HG02970 (cell line): Measurements from ENCODE around the gene P3H2.

Experiments
- ATAC-seq: cut with Tn5 transposase; IDR thresholded peaks from one replicate; pipeline ENCODE4 v1.9.1; 2021; ENCODE audit warnings: mild to moderate bottlenecking, moderate library complexity, moderate number of reproducible peaks; ENCODE audit not compliant: unreplicated experiment, low FRiP score

The P3H2 gene

DNA sequence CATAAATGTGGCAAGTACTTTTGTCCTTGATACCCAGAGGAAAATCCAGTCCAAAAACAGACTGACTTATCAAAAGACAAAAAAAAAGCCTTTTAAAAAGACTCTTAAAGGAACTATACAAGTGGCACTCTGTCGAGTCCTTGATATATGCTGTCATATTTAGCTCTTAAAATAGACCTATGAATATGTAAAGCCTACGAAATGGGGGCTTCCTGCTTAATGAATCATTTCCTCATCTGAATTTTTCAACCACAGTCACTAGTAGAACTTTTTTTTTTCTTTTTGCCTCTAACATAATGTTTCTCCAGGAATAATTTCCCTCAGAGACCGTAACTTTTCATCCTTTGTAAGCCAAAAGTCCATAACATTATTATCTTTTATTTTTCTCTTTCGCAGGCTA lies 95.8 kb downstream of the P3H2 start:
- ATAC-seq: no peak

DNA sequence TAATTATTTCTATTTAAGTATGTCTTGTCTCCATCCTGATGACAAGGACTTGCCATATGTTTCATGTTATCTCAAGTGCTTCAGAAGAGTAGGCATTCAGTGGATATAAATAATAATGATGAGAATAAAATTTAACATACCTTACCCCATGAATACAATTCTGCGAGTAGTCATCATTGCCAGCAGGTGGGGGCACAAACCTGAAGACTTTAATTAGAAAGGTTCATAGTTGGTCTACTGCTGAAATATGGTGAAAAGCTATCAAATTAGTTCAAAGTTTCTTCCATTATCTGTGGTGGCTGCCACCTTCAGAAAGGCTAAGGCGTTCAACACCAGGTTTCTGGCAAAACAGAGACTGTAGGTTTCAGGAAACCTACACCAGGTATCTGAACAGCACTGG lies 100.9 kb downstream of the P3H2 start:
- ATAC-seq: no peak

DNA sequence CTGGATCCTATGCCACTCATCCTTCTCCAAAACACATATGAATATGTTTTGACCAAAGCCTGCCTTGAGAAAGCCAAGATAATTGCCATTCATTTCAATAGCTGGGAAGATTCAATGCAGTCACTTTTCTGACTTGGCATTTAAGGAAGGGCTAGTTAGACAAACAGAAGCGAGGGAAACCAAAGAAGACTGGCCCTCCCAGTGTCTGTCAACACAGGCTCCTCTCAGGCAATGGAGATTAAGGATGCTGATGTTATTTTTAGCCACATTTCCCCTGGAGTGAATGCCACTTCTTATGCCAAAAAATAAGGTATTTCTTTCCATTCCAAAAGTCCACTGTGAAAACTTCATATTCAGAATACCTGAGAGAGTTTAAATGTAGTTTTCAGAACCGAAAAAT lies 101.7 kb downstream of the P3H2 start:
- no peak for ATAC-seq

DNA sequence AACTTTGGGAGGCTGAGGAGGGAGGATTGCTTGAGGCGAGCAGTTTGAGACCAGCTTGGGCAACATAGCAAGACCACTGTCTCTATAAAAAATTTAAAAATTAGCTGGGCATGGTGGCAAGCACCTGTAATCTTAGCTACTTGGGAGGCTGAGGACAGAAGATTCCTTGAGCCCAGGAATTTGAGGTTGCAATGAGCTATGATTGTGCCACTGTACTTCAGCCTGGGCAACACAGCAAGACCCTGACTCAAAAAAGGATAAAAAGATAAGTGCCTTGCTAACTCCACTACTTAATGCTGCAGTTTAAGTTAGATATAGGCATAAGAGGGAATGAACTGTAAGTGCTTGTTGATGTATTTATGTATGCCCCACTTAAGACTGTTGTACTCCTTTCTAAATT lies 102.2 kb downstream of the P3H2 start:
- no peak for ATAC-seq

DNA sequence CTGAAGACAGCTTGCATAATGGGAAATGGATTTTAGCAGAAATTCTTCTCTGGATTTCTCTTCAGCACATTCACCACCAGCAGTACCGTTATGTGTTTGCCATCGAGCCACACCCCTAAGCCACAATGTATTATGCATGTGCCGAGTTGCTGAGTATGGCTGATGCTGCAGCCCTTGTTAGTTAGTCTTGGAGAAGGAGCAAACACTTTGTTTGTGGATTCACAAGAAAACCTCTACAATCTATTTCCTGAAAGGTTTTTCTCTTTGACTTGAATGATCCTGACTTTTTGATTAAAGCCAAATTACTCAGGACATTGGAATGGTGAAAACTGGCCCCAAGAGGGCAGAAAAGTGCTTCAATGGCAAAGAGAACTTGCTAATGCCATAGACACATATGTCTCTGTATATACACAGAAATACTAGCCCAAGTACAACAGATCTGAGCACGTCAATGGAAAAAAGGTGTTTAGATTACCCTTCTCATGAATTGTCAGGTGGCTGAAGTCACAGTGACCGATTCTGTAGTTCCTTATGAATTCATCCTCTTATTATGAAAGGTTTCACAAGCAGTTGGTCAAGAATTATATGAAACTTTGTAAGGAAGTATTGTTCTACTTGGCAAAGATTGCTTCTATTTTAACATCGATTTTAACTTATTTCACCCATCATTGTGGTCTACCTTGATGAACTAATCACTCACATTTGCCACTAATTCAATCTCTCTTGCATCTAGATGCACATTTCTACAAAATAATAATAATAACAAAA lies 103.0 kb downstream of the P3H2 start:
- no peak for ATAC-seq

DNA sequence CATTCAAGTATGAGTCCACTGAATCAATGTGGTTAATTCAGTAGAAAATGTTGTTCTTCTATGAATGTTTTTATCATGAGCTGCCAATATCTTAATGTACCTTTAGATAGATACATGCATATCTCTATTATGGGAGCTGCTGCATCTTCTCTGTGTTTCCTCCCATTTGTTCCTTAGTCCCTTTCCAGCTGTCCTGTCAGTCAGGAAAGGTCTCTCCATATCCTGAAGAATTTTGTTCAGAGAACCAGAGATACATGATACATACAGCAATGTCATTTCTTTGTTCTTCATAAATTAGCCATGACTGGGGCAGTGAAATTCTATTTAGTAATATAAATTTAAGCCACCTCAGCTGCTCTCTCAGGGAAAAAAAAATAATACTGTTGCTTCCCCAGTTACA lies 103.7 kb downstream of the P3H2 start:
- ATAC-seq: no peak

DNA sequence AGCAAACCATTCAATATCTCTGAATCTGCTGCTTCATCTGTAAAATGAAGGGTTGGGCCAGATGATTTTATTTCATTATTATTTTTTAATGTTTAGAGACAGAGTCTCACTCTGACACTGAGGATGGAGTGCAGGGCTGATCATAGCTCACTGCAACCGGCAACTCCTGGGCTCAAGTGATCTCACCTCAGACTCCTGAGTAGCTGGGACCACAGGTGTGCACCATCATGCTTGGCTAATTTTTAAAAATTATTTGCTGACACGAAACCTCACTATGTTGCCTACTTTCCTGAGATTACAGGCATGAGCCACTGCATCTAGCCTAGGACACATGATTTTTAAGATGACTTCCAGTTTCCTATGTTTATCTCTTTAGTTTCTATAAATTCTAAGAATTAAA lies 105.8 kb downstream of the P3H2 start:
- ATAC-seq: no peak

DNA sequence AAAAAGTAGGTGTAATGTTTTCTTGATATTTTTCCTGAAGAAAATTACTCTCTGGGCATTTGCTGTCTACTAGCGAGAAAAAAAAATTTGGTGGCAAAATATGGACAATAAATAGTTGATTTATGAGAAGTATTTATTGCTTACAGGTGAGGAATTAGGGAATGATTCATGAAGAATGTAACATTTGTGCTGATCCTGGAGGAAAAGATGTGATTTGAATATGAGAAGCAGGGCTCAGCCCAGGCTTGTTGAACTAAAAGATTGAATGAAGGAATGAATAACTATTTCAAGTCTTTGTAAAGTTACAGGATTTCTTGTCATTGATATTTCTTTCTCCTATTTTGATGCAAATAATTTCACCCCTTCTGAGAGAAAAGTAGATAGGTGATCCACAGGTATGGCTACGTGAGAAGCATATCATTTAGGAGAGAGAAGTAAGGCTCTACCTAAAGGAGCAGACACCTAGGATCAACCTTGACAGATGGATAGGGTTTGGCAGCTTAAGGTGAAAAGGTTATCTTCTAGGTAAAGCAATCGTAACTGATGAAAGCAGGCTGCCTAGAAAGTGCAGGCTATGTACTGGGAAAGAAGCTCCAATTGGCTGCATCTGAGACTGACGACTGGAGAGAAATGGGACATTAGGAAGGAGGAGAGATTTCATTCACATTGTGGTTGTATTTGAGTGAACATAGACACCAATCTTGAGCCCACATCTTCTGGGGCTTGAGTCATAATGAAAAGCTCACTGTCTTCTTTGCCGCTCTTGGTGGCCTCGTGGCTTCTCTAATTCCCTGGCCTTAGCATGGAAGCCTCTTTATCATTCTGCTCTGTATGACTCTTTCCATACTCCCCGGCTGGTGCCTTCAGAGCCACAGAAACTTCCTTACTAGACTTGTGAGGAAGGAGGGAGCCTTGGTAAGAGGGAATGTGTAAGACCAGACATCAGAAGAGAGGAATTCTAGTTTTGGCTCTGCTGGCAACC lies 106.5 kb downstream of the P3H2 start:
- ATAC-seq: no peak

DNA sequence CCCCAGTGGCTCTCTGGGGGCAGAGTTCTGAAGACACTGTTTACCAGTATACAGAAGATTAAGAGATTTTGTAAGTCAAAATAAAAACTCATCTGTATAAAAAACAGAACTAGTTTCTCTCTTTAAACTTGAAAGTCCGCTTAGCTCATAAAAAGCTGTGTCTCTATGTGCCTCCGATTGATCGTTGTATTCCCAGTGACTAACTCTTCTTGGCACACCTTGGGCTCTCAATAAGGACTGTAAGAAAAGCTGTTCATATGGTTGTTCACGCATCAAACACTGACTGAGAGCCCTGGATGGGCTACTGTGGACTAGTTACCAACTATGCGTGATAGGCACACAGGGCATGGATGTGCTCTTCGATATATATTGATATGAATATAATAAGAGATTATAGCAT lies 107.9 kb downstream of the P3H2 start:
- no peak for ATAC-seq

DNA sequence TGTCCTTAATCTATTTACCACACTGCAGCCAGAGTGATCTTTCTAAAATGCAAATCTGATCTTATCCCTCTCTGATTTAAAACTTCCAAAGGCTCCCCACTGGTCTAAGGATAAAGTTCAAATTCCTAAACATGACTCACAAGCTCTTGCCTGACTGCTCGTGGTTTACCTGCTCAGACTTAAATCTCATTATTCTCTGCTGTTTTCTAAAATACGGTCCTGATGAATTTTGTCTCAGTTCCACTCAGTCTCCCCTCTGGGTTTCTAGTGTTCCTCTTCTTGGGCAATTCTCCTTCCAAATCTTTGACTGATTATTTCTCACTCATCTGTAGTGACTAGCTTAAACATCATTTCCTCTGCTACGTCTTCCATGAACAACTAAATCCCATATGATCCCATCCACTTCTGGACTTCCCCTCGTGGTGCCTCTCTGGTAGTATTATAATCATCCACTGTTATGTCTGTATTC lies 108.3 kb downstream of the P3H2 start:
- no peak for ATAC-seq

DNA sequence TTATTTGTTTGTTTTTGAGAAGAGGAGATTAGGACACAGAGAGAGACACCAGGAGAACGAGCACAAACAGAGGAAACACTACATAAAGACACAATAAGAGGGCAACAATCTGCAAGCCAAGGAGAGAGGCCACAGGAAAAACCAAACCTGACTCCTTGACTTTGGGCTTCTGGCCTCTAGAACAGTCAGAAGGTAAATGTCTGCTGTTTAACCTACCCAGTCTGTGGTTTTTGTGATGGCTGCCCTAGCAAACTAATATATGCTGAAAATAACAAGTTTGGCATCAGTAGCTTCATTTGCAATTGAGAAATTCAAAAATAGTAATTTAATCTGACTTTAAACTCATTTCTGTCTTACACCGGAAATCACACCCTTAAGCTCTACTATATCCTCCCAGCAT lies 110.2 kb downstream of the P3H2 start:
- no peak for ATAC-seq

DNA sequence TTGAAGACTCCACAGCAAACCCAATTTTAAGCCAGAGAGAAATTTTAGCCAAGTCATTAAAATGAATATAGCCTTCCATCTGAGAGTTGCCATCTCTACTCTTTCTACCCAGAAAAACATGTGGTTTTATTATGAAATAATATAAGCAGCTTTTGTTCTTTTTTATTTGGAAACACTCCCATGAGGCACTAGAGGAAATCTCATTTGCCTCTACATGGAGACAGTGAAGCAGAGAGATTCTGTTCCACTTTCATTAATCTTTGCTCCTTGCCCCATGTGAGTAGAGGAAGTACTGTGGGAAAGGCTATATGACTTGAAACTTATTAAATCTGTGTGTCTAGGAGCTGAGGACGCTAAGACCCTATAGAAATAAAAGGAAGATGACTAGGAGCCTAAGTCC lies 111.1 kb downstream of the P3H2 start:
- no peak for ATAC-seq

DNA sequence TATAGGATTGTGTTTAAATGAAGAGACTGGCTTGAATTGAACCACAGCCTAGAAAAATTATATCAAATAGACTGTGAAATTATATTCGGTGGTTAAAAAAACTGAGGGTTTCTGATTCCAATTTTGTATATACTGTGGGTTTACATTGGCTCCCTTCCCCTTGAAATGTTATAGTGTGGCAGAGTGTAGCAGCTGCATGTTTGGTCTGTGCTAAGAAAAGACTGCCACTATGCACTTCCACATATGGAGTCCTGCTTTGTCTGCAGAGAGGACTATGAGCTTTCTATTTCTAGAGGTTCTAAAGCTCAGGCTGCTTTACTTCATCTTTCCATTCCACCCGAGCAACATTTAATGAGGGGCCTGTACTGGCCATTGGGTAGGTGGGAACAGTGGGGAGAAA lies 112.3 kb downstream of the P3H2 start:
- no peak for ATAC-seq

DNA sequence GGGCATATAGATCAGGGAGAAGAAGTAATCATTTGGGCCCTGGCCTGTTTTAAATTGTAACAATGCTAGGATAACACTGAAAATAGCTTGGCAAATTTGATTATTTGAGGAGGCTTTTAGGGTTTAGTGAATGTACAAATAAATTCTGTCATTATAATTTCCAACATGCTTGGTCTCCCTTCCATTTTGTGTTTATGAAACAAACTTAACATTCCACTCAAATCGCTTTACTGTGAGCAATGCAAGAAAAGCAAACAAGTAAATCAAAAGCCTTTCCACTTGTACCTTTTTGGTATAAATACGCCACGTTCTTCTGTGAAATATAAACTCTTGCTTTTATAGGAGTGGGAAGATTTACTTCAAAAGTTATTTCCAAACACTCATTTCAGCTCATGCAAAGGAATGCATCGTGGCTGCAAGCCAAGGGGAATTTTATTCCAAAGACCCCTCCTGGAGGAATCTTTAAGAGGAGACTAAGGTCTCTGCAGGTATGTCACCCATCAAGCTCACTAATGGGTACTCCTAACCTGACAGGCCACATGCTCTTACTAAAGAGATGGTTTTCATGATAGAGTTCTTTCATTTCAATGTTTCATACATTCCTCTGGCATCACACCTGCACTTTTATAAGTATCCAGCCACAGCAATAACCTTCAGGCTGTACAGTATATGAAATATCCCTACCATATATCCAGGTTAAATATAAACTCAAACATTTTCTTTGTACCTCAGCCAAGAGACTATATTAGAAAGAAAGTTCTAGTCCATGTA lies 115.2 kb downstream of the P3H2 start:
- ATAC-seq: no peak

DNA sequence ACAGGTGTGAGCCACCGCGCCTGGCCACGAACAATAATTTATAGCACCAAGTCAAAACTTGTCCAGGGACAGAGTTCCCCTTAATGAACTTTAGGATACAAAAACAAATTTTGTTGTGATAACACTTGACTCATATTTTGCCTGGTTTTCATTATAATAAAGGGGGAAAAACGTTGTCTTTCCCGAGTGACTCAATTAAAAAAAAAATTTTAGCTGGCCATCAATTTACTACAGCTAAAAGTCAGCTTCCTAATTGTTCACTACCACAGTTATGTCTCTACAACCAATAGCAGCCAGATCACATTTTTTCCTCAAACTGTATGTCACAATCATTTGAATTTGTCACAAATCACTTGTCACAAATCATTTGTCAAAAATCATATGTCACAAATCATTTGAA lies 116.0 kb downstream of the P3H2 start:
- ATAC-seq: no peak

DNA sequence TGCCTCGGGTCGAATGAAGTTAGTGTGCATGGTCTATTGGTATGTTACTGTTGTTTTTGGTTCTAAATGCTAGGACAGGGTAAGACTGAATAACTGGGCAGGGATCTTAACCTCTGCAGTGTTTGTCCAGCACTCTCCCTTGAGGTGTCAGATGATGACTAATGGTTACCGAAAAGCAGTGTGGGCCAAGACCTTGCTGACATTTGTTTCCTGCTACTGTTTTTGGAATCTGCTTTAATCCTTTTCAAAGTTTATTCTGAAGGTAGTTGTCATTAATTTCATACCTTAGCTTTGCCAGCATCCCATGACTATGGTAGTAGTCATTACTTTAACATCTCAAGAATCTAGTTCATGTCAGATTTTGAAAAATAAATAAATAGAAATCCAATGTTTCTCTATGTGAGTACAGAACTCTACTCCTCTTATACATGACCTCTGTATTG lies 117.0 kb downstream of the P3H2 start:
- ATAC-seq: no peak

DNA sequence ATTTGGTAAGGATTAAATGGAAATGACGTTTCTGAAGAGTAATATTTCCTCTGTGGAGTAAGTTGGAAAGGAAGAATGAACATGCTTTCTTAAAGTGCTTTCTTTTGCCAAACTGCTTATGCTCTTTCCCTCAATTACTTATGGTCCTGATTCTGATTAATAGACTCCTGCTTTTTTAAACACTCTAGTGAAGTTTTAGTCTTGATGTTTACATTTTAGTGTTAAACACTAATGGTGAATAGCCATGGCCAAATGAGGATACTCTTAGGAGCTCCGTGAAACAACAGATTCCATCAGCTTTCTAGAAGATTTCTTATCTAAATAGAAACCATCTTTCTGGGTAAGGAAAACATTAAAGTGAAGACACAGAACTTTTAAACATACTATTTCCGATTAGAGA lies 117.6 kb downstream of the P3H2 start:
- no peak for ATAC-seq

DNA sequence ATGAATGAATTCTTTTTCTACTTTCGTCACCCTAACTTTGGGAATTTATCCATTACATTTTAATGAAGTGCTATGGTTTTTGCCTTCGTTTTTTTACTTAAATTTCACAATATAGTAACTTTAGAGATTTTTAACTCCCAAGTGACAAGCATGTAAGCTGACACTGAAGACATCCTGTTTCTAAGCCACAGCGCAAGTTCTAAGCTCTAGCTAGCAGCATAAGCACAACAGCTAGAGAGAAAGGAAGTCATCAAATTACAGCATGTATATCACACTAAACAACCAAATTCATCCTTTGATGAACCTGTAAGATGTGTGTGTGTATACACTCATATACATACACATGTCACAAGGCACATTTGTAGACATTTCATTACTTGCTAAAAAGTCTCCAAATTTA lies 119.3 kb downstream of the P3H2 start:
- no peak for ATAC-seq

DNA sequence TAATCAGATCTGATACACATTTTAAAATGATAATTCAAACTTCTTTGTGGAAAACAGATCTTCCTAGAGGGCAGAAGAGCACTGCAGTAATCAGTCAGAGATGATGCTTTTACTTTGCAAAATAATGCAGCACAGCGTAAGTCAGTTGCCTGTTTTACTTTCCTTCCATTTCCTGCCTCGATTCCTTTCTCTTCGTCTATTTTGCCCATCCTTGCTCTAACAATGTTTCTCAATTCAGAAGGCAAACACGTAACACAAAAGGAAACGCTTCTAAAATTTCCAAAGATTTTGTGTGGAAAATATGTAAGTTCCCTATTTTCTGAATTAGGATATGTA lies 119.9 kb downstream of the P3H2 start:
- ATAC-seq: no peak

DNA sequence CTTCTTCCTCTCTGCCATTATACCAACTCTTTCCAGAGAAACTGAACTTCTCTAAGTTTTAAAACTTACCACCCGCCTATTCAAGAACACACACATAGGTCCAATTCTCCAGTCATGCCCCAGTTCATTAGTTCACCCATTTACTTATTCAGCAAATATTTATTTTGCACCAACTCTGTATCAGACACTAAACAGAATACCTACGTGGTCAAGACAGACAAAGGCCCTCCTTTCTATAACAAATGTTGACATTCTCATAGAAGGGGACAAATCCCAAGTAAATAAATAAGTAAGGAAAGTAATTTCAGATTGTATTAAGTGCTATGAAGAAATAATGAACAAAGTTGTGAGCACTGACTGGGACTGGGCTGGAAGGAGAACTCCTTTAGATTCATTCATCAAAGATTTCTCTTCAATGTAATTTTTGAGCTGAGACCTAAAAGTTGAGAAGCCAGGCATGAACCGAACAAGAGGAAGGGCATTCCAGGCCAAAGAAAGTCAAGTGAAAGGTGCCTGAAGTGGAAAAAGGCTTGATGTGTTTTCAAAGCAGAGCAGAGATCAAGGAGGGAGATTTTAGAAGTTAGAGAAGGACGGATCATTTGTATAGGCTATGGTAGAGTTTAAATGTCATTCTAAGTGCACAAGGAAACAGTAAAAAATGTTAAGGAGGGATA lies 120.4 kb downstream of the P3H2 start:
- no peak for ATAC-seq
